Coronary artery (tissue), 2 donors: ENCODE measurements around the gene B4GALT2.
A peak's percentile ranks its signal among the peaks of the same experiment; 100 is the strongest.

Experiments
- DNase-seq: peaks from one replicate; pipeline ENCODE4 v3.0.0-alpha.2; 2017; ENCODE audit warnings: low spot score
- H3K27ac ChIP-seq, 2 donors: fragments of 200-600 bp; sonication (generic); one replicate each; pipeline ENCODE4 v1.5.1; 2016 to 2019
- H3K4me3 ChIP-seq: fragments of 200-600 bp; sonication (generic); 2 replicates; pipeline ENCODE4 v1.5.1; 2016; ENCODE audit warnings: mild to moderate bottlenecking, moderate library complexity
- TF ChIP-seq, protein P1 (sequence below): fragments of 200-600 bp; sonication (generic); IDR thresholded peaks from one replicate; pipeline ENCODE4 v1.5.1; 2019; ENCODE audit warnings: antibody characterized with exemption

B4GALT2 gene

DNA sequence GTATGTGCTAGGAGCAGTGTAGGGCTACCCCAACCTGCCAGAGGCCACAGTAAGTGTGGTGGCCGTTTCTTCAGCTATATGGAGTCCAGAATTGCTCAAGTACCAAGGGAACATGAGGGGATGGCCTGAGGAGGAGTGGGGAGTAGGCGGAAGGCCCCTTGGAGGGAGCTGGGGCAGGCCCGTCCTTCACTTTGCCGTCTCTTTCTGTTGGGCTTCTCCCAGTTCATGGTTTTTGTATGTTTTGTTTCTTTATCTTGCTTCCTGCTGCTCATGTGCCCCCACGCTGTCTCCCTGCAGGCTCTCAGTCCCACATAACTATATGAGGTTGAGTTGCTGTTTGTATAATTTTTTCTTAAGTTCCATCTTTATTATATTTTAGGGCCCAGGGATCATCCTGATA lies 15.1 kb upstream of the B4GALT2 start:
- no peak overlapping the region for H3K4me3 ChIP-seq
- no peak overlapping the region for H3K27ac ChIP-seq
- TF ChIP-seq, protein P1, sequence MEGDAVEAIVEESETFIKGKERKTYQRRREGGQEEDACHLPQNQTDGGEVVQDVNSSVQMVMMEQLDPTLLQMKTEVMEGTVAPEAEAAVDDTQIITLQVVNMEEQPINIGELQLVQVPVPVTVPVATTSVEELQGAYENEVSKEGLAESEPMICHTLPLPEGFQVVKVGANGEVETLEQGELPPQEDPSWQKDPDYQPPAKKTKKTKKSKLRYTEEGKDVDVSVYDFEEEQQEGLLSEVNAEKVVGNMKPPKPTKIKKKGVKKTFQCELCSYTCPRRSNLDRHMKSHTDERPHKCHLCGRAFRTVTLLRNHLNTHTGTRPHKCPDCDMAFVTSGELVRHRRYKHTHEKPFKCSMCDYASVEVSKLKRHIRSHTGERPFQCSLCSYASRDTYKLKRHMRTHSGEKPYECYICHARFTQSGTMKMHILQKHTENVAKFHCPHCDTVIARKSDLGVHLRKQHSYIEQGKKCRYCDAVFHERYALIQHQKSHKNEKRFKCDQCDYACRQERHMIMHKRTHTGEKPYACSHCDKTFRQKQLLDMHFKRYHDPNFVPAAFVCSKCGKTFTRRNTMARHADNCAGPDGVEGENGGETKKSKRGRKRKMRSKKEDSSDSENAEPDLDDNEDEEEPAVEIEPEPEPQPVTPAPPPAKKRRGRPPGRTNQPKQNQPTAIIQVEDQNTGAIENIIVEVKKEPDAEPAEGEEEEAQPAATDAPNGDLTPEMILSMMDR, result no peak
- no peak for DNase-seq

DNA sequence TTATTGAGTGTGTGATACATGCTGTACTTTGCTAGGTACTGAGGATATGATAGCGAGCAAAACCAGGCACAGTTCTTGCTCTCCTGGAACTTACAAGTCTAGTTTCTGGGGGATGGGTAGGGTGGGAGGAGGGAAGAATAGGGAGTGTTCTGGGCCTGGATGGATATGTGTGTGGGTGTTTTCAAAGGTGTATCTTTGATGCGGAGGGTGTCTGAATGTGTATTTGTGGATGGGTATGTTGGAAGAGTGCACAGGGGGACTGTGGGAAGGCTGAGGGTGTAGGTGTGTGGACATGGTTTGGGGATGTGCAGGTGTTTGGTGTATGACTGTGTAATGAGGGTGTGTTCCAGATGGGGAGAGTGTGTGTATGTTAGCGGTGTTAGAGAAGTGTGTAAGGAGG lies 13.7 kb upstream of the B4GALT2 start:
- TF ChIP-seq, protein P1, result no peak
- no peak overlapping the region for H3K4me3 ChIP-seq
- no peak for DNase-seq
- H3K27ac ChIP-seq, result no peak overlapping the region

DNA sequence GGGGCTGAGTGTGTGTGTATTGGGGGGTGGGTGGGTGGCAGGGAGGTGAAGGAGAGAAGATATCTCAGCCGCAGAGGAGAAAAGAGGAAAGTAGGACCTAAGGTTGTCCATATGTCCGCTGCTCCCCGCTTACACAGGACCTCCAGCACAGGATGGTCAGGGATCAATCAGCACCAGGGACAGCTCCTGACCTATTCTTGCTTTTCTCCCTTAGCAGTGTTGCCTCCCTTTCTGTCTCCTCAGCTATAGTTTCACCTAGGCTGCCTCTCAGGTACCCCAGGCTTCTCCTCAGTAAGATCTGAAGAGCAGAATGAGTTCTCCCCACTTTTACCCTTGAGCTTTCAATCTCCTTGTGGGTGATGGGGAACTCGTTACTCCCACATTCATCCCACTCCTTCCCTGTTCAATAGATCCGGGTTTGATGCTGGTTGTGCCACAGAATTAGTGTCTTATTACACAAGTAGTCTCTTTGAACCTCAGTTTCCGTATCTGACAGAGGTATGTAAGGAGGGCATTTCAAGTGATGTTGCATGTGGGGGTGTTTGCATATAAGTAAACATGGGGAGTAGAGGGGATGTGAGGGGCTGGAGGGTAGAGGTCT lies 10.6 kb upstream of the B4GALT2 start:
- DNase-seq, result no peak
- TF ChIP-seq, protein P1, result no peak
- Histone ChIP-seq H3K4me3 (no peak overlapping the region), H3K27ac (no peak overlapping the region)

DNA sequence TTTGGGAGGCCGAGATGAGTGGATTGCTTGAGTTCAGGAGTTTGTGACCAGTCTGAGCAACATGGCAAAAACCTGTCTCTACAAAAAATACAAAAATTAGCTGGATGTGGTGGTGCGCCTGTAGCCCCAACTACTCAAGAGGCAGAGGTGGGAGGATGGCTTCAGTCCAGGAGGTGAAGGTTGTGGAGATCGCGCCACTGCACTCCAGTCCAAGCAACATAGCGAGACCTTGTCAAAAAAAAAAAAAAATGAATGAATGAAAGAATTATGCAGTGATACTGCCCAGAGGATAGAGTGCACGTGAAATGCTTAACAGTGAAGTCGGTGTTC lies 9.6 kb upstream of the B4GALT2 start:
- TF ChIP-seq, protein P1, result no peak
- peak overlapping the region; percentile 87 for H3K4me3 ChIP-seq
- no peak overlapping the region for H3K27ac ChIP-seq
- DNase-seq, result no peak

DNA sequence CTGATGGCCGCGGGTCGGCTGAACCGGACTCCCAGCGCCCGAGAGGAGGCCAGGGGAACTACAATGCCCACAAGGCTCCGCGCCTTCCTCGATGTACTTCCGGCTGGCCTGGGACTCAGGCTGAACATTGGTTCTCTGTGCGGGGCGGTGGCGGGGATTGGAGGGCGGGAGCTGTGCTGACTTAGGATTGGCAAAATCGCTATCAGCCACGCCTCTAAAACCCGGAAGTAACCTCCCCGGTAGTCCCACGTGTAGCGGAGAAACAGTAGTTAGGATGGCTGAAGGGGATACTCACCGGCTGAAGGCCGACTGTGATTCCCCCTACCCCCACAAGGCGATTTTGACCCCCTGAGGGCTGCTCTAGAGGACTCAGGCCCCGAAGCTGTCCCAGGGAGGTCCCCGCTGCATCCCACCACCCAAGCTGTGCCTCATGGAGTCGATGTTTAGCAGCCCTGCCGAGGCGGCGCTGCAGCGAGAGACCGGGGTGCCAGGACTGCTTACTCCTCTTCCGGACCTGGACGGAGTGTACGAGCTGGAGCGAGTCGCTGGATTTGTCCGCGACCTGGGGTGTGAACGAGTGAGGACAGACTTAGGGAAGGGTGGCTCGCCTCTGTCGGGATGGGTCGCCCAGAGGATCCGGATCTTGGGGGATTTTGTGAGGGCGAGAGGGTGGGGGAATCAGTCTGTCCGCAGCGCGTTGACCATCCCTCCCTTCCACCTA lies 9.1 kb upstream of the B4GALT2 start, which contains the start of gene DPH2:
Gene DPH2 (plus strand): TSS at position 265 of the 721 bp plus-strand sequence. CDS start 166 bp downstream, at position 431.
- H3K27ac ChIP-seq, result peak within 1 kb of the TSS in 1 of 2 donors; percentile 26
- TF ChIP-seq, protein P1, result no peak
- H3K4me3 ChIP-seq, result peak within 1 kb of the TSS; percentile 87
- peak; percentile 98 for DNase-seq

DNA sequence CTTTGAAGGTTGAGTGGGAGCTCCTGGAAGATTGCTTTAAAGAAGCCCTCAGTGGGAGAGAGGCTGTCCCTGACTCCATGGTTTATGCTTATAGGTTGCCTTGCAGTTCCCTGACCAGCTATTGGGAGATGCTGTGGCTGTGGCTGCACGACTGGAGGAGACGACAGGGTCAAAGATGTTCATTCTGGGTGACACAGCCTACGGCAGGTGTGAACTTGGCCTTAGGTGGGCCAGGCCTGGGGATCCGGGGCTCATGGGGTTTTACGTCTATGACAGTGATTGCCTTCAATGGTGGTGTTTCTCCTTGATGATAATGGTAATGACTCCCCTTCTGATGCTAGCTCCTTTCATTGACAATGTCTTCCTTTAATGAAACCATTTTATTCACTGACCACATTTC lies 8.5 kb upstream of the B4GALT2 start:
- peak overlapping the region; percentile 87 for H3K4me3 ChIP-seq
- DNase-seq, result no peak
- TF ChIP-seq, protein P1, result no peak
- H3K27ac ChIP-seq, result no peak overlapping the region

DNA sequence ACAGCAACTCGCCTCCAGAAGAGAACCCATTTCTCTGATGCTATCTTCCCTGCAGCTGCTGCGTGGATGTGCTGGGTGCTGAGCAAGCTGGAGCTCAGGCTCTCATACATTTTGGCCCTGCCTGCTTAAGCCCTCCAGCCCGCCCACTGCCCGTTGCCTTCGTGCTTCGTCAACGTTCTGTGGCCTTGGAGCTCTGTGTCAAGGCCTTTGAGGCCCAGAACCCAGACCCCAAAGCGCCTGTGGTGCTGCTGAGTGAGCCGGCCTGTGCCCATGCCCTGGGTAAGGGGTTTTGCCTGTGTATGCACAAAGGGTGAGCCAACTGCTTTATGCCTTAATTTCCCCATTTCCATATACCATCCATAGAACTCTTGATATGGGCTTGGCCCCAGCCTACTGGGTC lies 8.1 kb upstream of the B4GALT2 start:
- no peak for DNase-seq
- Histone ChIP-seq H3K27ac (no peak overlapping the region), H3K4me3 (peak overlapping the region; percentile 87)
- TF ChIP-seq, protein P1, result no peak
